T follicular helper cell (primary cell): ENCODE measurements around the gene DGKG.

ENCODE experiments used
- DNase-seq: peaks from one replicate; pipeline ENCODE4 v3.0.0-alpha.2; 2020; ENCODE audit warnings: low read depth

Gene DGKG

DNA sequence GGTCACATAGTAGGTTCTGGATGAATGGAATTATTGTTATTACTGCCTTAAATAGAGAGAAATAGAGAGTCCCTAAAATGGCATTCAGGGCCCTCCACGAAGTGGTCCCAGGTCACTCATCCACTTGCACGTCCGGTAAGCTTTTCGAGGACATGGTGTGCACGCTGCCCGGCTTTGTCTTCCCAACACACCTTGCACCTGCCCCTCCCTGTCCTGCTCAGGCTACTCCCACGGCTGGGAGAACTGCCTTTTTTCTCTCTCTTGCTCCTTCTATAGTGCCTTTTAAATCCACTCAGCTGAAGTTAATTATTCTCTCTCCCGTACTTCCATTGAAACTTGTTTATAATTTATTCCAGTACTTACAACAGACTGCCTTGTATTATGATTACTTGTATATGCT is 5.6 kb upstream of the DGKG start:
- no peak for DNase-seq

DNA sequence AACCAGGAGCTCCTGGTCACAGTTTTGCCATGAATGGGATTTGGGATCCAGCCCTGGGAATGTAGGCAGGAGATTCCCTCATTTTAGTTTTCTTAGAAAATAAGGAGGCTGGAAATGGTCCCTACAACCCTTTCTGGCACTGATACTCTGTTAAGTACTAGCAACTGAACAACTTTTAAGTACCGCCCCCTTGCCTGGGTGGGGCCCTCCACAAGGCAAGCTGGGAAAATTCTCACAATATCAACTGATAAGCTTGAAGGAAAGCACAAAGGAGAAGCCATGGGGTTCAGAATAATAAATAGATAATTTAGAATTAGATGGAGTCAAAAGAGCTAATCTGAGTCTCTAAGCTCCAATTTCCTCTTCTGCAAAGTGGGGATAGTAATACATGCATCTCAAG is 4.2 kb upstream of the DGKG start:
- DNase-seq, result no peak

GRCh38 chr3:186365202-186365974 is 3.4 kb upstream of the DGKG start:
- DNase-seq, result no peak

DNA sequence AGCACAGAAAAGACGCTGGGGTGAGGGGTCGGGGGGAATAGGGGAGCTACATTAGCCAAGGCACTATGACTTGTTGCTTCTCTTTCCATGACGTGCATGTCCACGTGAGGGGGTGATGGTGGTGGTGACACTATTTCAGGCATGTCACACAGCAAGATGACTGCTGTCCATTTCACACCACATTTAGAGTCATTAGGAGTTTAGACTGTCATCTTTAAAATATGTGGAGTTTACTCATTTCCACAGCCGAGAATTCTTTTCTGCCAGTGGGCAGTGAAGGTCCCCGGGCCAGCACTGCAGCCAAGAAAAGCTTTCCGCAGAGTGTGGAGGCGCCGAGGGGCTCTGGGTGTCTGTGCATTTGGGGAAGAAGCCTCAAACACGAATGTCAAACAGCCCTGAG is 954 bp upstream of the DGKG start:
- no peak for DNase-seq

- no peak for DNase-seq
Measured at GRCh38 chr3:186362537-186362842, 456 bp upstream of the DGKG start.

- no peak for DNase-seq
Measured at GRCh38 chr3:186361246-186361761, 730 bp downstream of the DGKG start.

- no peak for DNase-seq
Measured at GRCh38 chr3:186360779-186361178, 1.3 kb downstream of the DGKG start.

GRCh38 chr3:186359078-186359477 is 3.0 kb downstream of the DGKG start:
- no peak for DNase-seq

DNA sequence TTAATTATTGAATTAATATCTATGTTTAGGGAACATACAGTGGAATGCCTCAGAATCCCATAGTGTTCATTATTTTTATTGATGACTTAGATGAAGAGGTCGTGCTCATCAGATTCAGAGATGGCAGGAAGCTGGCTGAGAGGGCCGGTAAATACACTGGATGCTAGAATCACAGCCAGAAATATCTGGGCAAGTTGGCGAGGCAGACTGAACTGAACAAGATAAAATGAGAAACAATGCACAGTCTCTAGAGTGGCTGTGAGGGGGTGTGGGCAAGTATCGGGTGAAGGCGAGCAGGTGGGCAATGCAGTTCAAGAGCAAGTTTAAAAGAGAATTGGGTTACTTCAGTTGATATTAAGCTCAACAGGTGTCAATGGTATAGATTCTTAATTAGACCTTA is 5.9 kb downstream of the DGKG start:
- DNase-seq, result no peak

DNA sequence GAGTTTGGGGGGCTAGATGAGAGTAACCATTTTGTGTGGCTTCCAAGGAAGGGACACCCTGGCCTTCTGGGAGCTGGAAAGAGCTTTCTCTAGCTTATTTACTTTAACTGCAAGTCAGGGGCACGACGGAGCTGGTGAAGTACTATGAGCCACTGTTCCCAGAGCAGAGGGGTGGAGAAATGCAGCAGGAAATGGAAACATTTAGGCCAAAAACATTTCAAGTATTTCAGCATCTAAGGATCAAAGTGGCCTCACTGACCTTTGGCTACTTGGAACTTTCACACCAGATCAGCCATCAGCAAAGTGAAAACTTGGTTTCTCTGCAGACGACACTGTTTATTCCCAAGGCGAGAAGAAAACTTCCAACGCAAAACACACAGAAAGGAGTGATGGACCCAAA is 7.9 kb downstream of the DGKG start:
- DNase-seq, result no peak

- DNase-seq, result no peak
Measured at GRCh38 chr3:186352369-186352768, 9.7 kb downstream of the DGKG start.

GRCh38 chr3:186342197-186342596 is 19.8 kb downstream of the DGKG start:
- DNase-seq, result no peak

DNA sequence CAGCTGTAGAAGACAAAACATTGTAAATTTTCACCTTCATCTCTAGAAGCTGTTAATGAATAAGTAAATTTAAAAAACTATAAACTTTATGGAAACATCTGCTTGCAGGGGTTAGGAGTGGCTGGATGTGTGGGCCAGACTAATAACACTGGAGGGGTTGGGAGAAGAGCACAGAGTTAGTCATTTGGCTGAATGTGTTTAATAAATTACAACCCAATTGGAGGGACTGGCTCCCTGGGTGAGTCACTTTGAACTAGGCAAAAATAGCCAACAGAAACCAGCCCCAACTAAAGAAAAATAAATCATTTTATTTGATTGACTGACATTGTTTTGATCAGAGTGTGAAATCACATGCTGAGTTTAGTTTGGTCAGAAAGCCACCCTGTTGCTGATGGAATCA is 21.8 kb downstream of the DGKG start:
- DNase-seq, result no peak

- DNase-seq, result no peak
Measured at GRCh38 chr3:186339180-186339918, 22.7 kb downstream of the DGKG start.

DNA sequence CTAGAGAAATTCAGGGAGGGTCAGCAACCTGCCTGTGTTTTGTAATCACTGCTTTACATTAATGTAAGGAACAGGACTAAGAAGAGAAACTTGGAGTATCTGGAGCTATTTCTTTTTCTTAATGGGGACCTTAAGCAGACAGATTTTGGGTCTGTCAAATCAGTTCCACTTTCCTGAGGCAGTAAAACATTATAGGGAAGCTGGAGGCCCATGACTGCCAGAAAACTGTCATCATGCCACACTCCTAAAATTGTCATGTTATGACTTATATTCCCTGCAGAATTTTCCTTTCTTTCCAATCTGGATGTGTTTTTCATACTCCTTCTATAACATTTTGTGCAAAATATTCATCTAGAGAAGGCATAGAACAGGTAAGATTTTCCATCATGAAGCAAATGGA is 28.8 kb downstream of the DGKG start:
- DNase-seq, result no peak

- DNase-seq, result no peak
Measured at GRCh38 chr3:186330772-186331460, 31.1 kb downstream of the DGKG start.

DNA sequence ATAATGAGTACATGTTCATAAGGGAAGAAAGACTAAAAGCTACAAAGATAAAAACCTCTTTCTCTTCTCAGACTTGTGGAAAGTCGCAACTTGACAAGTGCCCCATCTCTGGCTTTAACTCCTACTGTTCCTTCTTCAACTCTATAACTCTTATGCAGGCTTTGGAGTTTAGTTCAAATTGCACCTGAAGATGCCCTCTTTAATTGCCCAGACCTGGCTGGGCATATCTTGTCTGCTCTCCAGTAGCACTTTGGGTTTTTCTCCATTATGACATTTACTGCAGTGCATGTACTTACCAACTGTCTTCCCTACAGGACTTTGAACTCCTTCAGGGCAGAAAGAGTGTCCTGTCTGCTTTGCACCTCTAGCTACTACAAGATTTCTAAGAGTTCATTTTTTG is 32.4 kb downstream of the DGKG start:
- no peak for DNase-seq

GRCh38 chr3:186327912-186328487 is 34.0 kb downstream of the DGKG start:
- no peak for DNase-seq

DNA sequence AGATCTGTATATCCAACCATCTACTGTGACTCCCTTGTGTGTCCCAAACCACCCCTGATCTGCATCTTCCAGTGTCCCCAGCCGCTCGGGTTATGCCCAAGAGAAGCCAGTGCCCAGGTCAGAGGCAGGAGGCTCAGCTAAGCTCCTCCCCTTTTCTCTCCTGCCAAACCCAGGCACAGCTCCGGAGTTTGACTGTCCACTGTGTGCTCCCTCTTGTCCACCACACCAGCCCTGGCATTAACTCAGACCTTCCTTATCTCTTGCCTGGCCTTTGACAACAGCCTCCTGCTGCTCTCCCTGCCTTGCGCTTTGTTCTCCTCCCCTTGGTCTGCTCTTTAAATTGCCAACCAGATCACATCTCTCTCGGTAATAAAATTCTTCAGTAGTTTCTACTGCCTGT is 39.3 kb downstream of the DGKG start:
- DNase-seq, result no peak

GRCh38 chr3:186321746-186322145 is 40.3 kb downstream of the DGKG start:
- no peak for DNase-seq

DNA sequence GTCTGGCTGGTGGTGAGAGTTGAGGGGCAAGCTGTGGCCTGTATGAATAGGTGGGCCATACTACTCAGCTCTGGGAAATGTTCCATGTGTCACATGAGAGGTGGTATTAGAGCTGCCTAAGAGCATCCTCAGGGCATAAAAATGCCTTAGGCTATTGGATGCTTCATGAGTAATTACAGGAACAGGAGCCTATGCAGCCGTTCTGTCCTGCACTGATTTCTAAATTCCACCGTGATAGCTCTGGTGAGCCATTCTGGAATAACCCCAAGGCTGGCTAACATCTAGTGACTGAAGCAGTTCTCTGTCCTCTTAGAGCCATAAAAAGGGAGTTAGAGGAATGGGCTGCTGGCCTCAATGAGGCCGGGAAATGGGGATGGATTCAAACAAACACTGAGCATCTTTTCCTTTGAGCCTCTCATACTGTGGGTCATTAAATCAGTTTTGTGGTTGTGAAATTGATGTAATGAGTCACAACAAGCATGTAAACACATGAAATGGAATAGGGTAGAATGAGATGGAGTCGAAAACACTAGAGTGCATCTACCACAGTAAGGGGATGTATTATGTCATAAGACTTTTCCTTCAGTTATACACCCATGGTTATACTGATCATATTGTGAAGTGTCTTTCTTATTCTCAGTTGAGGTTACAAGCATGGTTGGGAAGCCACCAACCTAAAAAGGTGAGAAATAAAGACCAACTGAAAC is 41.0 kb downstream of the DGKG start:
- no peak for DNase-seq

DNA sequence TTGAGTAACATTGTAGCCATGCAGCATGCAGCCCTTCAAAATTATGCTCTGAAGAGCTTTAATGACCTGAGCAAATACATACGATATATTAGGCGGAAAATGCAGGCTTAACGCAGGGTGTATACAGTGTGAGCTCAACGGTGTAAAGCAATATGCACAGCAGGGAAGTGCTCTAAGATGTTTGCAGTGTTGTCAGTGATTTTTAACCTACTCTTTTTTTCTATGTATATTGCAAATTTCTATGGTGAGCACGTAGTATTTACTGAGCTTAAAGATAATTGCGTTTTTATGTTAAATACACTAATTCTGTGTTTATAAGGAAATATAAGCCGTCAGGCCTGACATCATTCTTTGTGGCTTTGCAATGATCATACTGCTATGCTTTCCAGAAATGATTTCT is 42.1 kb downstream of the DGKG start:
- no peak for DNase-seq
